Measurements from ENCODE around the gene SFMBT2.

The SFMBT2 gene

DNA sequence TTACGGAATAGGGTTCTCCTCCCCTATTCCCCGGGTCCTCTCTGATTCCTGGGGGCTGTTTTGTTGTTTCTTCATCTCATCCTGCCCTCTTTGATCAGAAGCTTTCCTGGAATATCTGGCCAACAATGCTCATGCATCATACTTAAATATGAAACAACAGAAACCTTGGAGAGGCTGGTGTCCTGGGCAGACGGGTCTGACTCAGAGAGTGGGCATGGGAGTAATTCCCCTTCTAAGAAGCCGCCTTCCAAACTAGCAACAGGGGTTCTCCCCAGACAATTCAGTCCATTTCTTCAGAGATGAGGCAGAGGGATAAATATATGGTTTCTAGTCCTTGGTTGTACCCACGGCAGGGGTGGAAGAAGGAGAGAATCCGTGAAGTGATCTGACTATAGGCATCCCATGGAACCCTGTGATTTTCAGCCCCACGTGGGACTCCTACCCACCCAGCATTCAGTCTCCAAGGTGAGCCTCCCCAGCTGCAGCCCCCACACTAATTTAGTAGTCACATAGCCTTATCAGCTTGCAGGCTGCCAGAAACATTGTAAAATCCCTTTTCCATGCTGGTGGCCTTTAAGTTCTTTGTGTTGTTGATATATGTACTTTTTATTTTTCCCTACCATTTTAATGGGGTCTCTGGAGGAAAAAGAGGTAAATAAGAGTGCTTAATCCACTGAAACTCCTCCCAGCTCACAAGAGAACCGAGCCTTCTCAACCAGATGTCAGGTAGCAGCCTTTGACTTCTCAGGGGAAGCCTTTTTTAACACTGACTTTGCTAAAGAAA is 119.2 kb downstream of the SFMBT2 start:
- peaks cover 12% of the 10 kb centered on the region for H3K36me3 Mint-ChIP-seq
- H3K27me3 Mint-ChIP-seq, result no peaks in the 10 kb centered on the region
- H3K9me3 Mint-ChIP-seq, result no peaks in the 10 kb centered on the region
- no peak overlapping the region for H3K27ac Mint-ChIP-seq
- CTCF ChIA-PET, result no interaction called here
- H3K4me3 Mint-ChIP-seq, result no peak overlapping the region
- DNase-seq, result no peak
- H3K4me1 Mint-ChIP-seq, result peaks cover 7% of the 10 kb centered on the region

GRCh38 chr10:7288060-7288690 is 122.7 kb downstream of the SFMBT2 start:
- peaks cover 17% of the 10 kb centered on the region for H3K36me3 Mint-ChIP-seq
- H3K27me3 Mint-ChIP-seq, result no peaks in the 10 kb centered on the region
- no peak for DNase-seq
- H3K9me3 Mint-ChIP-seq, result no peaks in the 10 kb centered on the region
- no peak overlapping the region for H3K4me3 Mint-ChIP-seq
- CTCF ChIA-PET, result no interaction called here
- H3K4me1 Mint-ChIP-seq, result peaks cover 5% of the 10 kb centered on the region
- H3K27ac Mint-ChIP-seq, result no peak overlapping the region

GRCh38 chr10:7287377-7287776 is 123.5 kb downstream of the SFMBT2 start:
- Mint-ChIP-seq H3K27ac (no peak overlapping the region), H3K27me3 (no peaks in the 10 kb centered on the region), H3K9me3 (no peaks in the 10 kb centered on the region), H3K36me3 (peaks cover 25% of the 10 kb centered on the region), H3K4me1 (peaks cover 5% of the 10 kb centered on the region), H3K4me3 (no peak overlapping the region)
- CTCF ChIA-PET, result no interaction called here
- DNase-seq, result no peak

GRCh38 chr10:7285522-7286322 is 125.1 kb downstream of the SFMBT2 start:
- Mint-ChIP-seq H3K4me3 (no peak overlapping the region), H3K4me1 (peaks cover 5% of the 10 kb centered on the region), H3K27ac (no peak overlapping the region), H3K36me3 (peaks cover 35% of the 10 kb centered on the region), H3K27me3 (no peaks in the 10 kb centered on the region), H3K9me3 (no peaks in the 10 kb centered on the region)
- no peak for DNase-seq
- CTCF ChIA-PET, result no interaction called here

- CTCF ChIA-PET, result no interaction called here
- Mint-ChIP-seq H3K27me3 (no peaks in the 10 kb centered on the region), H3K27ac (no peak overlapping the region), H3K36me3 (peaks cover 46% of the 10 kb centered on the region), H3K4me1 (peaks cover 8% of the 10 kb centered on the region), H3K4me3 (no peak overlapping the region), H3K9me3 (no peaks in the 10 kb centered on the region)
- DNase-seq, result no peak
Observed at GRCh38 chr10:7283246-7283645, 127.6 kb downstream of the SFMBT2 start.

DNA sequence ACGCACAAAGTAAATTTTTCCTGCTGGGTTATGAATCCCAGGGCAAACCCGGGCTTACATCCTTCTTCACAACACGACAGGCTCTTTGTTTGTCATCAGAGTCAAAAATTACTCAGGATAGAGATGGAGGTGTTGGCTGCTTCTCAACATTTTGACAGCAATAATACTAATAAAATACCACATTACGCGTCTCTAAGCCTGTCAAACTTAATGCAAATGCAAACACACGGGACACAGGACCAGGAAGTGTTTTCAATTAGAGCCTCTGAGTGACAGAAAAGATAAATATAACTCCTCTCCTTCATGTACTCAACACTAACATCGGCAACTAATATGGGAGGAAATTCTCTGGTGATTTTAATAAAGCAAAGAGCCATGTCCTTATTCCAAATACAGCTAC is 128.4 kb downstream of the SFMBT2 start:
- DNase-seq, result no peak
- Mint-ChIP-seq H3K4me1 (peaks cover 14% of the 10 kb centered on the region), H3K27ac (no peak overlapping the region), H3K36me3 (peaks cover 51% of the 10 kb centered on the region), H3K4me3 (no peak overlapping the region), H3K27me3 (no peaks in the 10 kb centered on the region), H3K9me3 (no peaks in the 10 kb centered on the region)
- CTCF ChIA-PET, result no interaction called here

DNA sequence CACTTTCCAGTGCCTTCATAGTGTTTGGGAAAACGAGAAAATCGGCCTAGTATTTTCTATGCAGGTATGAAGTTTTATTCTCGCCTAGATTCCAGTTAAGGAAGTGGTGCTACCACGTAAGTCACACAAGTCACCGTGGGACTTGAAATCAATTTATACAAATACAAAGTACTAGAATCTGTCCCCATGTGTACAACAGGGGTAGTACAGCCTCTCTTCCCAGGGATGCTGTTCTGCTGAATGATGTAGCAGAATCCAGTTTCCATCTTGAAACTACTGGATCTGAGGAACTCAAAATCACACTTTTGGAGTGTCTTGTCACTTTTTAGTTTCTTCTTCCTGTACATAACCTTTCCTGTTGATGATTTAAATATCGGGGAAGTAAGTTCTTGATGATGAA is 129.4 kb downstream of the SFMBT2 start:
- no peak for DNase-seq
- H3K27me3 Mint-ChIP-seq, result no peaks in the 10 kb centered on the region
- H3K36me3 Mint-ChIP-seq, result peaks cover 58% of the 10 kb centered on the region
- no peak overlapping the region for H3K4me3 Mint-ChIP-seq
- H3K9me3 Mint-ChIP-seq, result no peaks in the 10 kb centered on the region
- H3K27ac Mint-ChIP-seq, result no peak overlapping the region
- CTCF ChIA-PET, result no interaction called here
- H3K4me1 Mint-ChIP-seq, result peaks cover 20% of the 10 kb centered on the region

GRCh38 chr10:7279303-7279702 is 131.5 kb downstream of the SFMBT2 start:
- no peak for DNase-seq
- H3K4me3 Mint-ChIP-seq, result no peak overlapping the region
- H3K9me3 Mint-ChIP-seq, result no peaks in the 10 kb centered on the region
- H3K27me3 Mint-ChIP-seq, result no peaks in the 10 kb centered on the region
- peaks cover 71% of the 10 kb centered on the region for H3K36me3 Mint-ChIP-seq
- H3K4me1 Mint-ChIP-seq, result peaks cover 23% of the 10 kb centered on the region
- no peak overlapping the region for H3K27ac Mint-ChIP-seq
- CTCF ChIA-PET, result no interaction called here

- Mint-ChIP-seq H3K4me3 (no peak overlapping the region), H3K27me3 (no peaks in the 10 kb centered on the region), H3K36me3 (peaks cover 71% of the 10 kb centered on the region), H3K4me1 (peaks cover 30% of the 10 kb centered on the region), H3K27ac (peak overlapping the region; percentile 65), H3K9me3 (no peaks in the 10 kb centered on the region)
- DNase-seq, result no peak
- CTCF ChIA-PET, result interaction anchor here (1.4 kb wide), 1 partner anchor 358 kb away, joined by 3 read pairs; no protein-coding TSS in a partner anchor
Observed at GRCh38 chr10:7277867-7278266, 133.0 kb downstream of the SFMBT2 start.

DNA sequence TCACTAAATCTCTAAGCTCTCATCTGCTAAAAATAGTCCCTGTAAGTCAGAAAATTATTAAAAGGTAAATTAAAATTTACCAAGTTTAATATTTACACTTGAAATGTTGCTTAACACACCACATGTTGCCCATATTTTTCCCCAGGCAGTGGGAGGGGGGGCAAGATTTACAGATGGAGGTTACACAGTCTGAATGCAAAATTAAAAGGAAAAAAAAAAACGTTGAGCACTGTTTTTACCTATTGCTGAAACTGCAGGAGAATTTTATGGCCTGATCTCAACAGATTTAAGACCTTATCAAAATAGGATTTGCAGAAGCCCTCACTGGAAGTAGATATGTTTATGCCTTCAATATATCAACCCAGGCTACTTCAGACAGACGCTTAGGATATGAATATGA is 133.4 kb downstream of the SFMBT2 start:
- DNase-seq, result no peak
- peaks cover 34% of the 10 kb centered on the region for H3K4me1 Mint-ChIP-seq
- CTCF ChIA-PET, result interaction anchor here (1.4 kb wide), 1 partner anchor 357 kb away, joined by 3 read pairs; no protein-coding TSS in a partner anchor

DNA sequence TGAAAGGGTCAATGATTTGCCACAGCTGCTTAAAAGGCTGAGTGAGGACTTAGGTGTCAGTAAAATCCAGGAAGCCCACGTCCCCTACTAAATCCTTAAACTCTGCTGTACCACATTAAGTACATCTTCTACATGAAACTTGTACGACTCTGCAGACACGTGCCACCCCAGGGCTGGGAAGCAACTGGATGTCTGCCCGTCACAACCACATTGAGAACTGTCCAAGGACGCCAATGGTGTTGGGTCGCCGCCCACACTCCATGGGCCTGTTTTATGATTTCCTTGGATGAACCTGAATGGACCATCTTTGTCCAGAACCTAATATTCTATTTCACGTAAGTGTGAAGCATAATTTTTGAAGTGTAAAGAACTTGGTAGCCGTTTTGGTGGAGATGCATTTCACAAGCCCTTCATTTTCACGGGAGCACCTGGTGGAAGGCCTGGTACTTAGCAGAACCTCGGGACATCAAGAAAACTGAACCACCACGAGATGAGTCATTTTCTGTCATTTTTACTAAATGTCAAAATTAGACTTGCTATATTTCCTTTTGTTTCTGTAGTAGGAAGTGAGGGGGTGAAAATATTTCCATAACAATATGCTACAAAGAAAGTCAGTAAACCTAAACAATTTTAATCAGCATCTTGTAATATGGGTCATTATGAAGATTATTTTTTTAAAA is 134.9 kb downstream of the SFMBT2 start:
- CTCF ChIA-PET, result no interaction called here
- peaks cover 47% of the 10 kb centered on the region for H3K4me1 Mint-ChIP-seq
- no peak overlapping the region for H3K27ac Mint-ChIP-seq

More for the DNA sequence above, 133.4 kb downstream of the SFMBT2 start:
- Mint-ChIP-seq H3K9me3 (no peaks in the 10 kb centered on the region), H3K36me3 (peaks cover 68% of the 10 kb centered on the region), H3K27ac (no peak overlapping the region), H3K27me3 (no peaks in the 10 kb centered on the region), H3K4me3 (no peak overlapping the region)

DNA sequence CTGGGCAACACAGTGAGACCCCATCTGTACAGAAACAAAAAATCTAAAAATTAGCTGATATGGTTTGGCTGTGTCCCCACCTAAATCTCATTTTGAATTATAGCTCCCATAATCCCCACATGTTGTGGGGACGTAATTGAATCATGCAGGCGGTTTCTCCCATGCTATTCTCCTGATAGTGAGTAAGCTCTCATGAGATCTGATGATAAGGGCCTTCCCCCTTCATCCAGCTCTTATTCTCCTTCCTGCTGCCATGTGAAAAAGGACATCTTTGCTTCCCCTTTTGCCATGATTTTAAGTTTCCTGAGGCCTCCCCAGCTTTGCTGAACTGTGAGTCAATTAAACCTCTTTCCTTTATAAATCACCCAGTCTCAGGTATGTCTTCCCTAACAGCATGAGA is 136.5 kb downstream of the SFMBT2 start:
- Mint-ChIP-seq H3K4me1 (peaks cover 59% of the 10 kb centered on the region), H3K9me3 (peaks cover 11% of the 10 kb centered on the region)

More for the DNA sequence above, 134.9 kb downstream of the SFMBT2 start:
- H3K36me3 Mint-ChIP-seq, result peaks cover 70% of the 10 kb centered on the region
- no peaks in the 10 kb centered on the region for H3K27me3 Mint-ChIP-seq
- peaks cover 11% of the 10 kb centered on the region for H3K9me3 Mint-ChIP-seq
- H3K4me3 Mint-ChIP-seq, result no peak overlapping the region
- DNase-seq, result no peak

GRCh38 chr10:7272008-7272407 is 138.8 kb downstream of the SFMBT2 start:
- Mint-ChIP-seq H3K27me3 (no peaks in the 10 kb centered on the region), H3K4me1 (peaks cover 63% of the 10 kb centered on the region), H3K27ac (peak overlapping the region; percentile 89), H3K36me3 (peaks cover 60% of the 10 kb centered on the region), H3K9me3 (peaks cover 11% of the 10 kb centered on the region), H3K4me3 (peak overlapping the region; percentile 31)
- DNase-seq, result peak; percentile 46
- CTCF ChIA-PET, result no interaction called here

More for the DNA sequence above, 136.5 kb downstream of the SFMBT2 start:
- CTCF ChIA-PET, result no interaction called here
- no peak for DNase-seq
- Mint-ChIP-seq H3K27me3 (no peaks in the 10 kb centered on the region), H3K36me3 (peaks cover 68% of the 10 kb centered on the region), H3K4me3 (no peak overlapping the region), H3K27ac (no peak overlapping the region)

DNA sequence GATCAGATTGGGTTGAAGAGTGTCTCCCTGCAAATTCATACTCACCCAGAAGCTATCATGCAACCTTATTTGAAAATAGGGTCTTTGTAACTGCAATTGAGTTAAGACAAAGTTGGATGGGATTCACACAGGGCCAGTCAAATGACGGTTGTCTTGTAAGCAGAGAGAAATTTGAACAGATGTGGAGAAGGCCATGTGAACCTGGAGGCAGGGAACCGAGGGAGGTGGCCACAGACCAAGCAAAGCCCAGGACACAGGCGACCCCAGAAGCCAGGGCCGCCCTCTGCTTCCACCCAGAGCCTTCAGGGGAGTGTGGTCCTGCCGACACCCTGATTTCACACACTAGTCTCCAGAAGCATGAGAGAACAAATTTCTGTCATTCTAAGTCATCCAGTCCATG is 140.8 kb downstream of the SFMBT2 start:
- peaks cover 54% of the 10 kb centered on the region for H3K4me1 Mint-ChIP-seq
- peaks cover 11% of the 10 kb centered on the region for H3K9me3 Mint-ChIP-seq
- H3K36me3 Mint-ChIP-seq, result peaks cover 49% of the 10 kb centered on the region
- CTCF ChIA-PET, result interaction anchor here (1.0 to 2.2 kb wide), 5 partner anchors 10 to 350 kb away, joined by 3 to 9 read pairs (median 6); no protein-coding TSS in a partner anchor
- H3K27me3 Mint-ChIP-seq, result no peaks in the 10 kb centered on the region
- DNase-seq, result no peak
- peak overlapping the region; percentile 72 for H3K27ac Mint-ChIP-seq
- no peak overlapping the region for H3K4me3 Mint-ChIP-seq
